ENCODE results near the gene SPG7.
"Not testable (repeated sequence)": the region's sequence is repeated elsewhere in the genome, so short reads cannot be mapped to it uniquely, and the experiment has no call there.

GRCh38 chr16:89570983-89571598 is 62.9 kb downstream of the SPG7 start:
- not testable (repeated sequence) for TF ChIP-seq POLR2A (IDR thresholded peaks at IDR 0.05; ENCODE audit: low read length); GATA1 (IDR thresholded peaks at IDR 0.05; ENCODE audit: low read depth, low read length)
